Measurements from ENCODE around the gene CCNDBP1.

DNA sequence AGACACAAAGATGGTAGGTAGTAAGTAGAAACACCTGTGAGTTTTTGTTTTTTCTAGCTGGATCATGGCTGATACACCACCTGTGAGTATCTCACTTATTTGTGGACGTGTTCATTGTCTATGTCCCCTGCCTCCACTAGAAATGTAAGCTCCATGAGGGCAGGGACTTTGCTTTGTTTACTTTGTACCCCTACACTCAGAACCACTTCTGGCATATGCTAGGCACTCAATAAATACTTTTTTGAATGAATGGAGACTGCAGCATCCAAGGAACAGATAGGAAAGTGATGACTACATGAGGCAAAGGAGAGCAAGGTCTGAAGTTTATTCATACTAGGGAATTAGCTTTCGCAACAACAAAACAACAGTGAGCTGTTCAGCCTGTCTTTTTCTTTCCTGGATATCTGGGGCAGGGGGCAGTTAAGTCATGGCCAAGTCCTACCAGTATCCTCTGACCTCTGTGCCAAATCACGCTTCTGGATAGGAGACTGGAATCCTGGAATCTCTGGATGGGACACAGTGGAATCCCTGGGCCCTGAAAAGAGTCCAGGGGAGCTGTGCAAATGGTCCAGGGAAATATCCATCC, 47.2 kb downstream of the CCNDBP1 start:
- TF ChIP-seq, protein P1, sequence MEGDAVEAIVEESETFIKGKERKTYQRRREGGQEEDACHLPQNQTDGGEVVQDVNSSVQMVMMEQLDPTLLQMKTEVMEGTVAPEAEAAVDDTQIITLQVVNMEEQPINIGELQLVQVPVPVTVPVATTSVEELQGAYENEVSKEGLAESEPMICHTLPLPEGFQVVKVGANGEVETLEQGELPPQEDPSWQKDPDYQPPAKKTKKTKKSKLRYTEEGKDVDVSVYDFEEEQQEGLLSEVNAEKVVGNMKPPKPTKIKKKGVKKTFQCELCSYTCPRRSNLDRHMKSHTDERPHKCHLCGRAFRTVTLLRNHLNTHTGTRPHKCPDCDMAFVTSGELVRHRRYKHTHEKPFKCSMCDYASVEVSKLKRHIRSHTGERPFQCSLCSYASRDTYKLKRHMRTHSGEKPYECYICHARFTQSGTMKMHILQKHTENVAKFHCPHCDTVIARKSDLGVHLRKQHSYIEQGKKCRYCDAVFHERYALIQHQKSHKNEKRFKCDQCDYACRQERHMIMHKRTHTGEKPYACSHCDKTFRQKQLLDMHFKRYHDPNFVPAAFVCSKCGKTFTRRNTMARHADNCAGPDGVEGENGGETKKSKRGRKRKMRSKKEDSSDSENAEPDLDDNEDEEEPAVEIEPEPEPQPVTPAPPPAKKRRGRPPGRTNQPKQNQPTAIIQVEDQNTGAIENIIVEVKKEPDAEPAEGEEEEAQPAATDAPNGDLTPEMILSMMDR (IDR thresholded peaks at IDR 0.05; ENCODE audit: insufficient read depth, low read depth, low read length): no peak
- TF ChIP-seq EZH2 (IDR thresholded peaks at IDR 0.05; ENCODE audit: insufficient read depth, low read length): no peak
